GM13976 (cell line): Measurements from ENCODE around the gene SACS.

Experiments
- DNase-seq: peaks from one replicate; pipeline ENCODE4 v3.0.0; 2012; ENCODE audit warnings: low spot score
- in situ Hi-C: fragments of 300-500 bp; cut with MboI; formaldehyde crosslinking; loops from one replicate; pipeline ENCODE4 v1.12.0; 2022; ENCODE audit warnings: low sequenced_read_pairs, mixed read lengths, inconsistent platforms; ENCODE audit not compliant: unreplicated experiment
- TF ChIP-seq, protein P1 (sequence below): IDR thresholded peaks from 2 replicates; pipeline ENCODE4 v1.5.1; 2012; ENCODE audit warnings: borderline replicate concordance, mild to moderate bottlenecking; ENCODE audit not compliant: insufficient read depth; ENCODE audit errors: extremely low read depth, missing control alignments, control extremely low read depth

The SACS gene

DNA sequence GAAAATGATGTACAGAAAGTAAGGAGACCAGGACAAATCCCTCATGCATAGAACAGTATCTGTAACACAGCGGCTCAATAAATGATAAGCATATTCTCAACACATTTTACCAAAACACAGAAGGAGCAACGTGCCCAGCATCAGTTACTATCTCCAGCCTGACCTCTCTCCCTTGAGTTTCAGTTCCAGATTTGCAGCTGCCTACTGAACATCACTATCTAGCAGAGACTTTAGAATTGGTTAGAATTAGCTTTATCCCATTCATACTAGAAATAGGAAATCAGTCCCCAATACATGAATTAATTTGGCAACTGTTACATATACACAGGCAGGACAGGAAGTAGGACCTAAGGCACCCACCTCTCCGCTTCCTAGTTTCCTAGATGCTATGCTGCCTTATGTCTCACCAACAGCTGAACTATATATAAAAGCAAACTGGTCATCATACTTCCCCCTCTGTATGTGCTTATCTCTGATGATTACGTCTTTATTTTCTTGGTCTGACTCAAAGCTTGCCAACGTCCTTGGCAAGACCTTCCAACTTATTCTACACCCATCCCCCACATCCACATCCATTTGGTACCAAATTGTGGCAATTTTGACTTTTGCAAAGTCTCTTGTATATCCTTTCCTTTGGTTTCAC lies 61.1 kb downstream of the SACS start:
- TF ChIP-seq, protein P1, sequence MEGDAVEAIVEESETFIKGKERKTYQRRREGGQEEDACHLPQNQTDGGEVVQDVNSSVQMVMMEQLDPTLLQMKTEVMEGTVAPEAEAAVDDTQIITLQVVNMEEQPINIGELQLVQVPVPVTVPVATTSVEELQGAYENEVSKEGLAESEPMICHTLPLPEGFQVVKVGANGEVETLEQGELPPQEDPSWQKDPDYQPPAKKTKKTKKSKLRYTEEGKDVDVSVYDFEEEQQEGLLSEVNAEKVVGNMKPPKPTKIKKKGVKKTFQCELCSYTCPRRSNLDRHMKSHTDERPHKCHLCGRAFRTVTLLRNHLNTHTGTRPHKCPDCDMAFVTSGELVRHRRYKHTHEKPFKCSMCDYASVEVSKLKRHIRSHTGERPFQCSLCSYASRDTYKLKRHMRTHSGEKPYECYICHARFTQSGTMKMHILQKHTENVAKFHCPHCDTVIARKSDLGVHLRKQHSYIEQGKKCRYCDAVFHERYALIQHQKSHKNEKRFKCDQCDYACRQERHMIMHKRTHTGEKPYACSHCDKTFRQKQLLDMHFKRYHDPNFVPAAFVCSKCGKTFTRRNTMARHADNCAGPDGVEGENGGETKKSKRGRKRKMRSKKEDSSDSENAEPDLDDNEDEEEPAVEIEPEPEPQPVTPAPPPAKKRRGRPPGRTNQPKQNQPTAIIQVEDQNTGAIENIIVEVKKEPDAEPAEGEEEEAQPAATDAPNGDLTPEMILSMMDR = no peak
- in situ Hi-C loops = no loop called here
- no peak for DNase-seq

DNA sequence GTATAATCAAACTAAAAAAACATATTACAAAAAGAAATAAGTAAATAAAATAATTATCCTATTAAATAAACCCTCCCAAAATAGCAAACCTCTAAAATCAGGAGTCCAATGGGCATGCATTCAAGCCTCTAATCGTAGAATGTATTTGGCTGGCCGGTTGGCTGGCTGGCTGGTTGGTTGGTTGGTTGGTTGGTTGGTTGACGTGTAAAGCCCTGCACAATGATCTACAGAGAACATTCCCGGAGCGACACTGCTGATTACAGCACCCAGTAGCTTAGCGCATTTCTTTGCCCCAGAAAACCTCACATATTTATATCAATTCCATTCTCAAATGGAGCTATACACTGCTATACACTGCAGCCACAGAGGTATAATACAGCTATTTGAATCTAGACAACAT lies 65.6 kb downstream of the SACS start:
- in situ Hi-C loops = no loop called here
- no peak for DNase-seq
- TF ChIP-seq, protein P1 = no peak

DNA sequence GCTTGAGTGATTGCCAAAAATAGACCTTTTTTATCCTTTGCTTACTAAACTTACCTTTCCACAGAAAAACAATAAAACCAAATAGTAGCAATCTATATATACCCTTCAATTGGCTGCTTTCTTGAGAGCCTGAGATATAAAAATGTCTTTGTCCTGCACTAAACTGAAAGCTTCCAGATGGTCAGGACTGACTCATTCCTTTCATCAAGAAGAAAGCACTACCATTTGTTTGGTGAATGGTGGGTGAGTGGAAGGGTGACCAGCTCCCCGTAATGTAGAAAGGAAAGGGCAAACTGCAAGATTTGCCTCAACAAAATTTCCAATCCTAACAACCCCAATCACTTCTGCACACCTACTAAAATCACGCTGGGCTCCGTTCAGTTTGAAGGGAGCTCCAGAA lies 67.8 kb downstream of the SACS start:
- in situ Hi-C loops = no loop called here
- TF ChIP-seq, protein P1 = no peak
- DNase-seq = no peak

DNA sequence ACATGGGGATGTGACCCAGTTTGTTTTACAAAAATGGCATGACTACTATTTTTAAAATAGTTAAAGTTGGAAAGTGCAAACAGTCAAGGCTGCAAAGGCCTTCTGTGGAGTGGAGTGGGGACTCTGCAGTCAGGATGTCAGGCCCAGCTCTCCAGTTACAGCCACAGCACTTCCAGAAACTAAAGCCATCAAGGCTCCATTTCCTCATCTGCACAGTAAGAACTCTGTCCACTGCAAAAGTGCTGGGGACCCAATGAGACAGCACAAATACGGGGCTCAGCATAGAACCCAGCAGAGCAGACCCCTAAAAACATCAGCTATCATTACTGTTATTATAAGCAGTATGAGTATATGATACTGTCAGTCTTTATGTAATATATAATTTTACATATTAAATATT lies 73.6 kb downstream of the SACS start:
- TF ChIP-seq, protein P1 = no peak
- in situ Hi-C loops = no loop called here
- DNase-seq = no peak

DNA sequence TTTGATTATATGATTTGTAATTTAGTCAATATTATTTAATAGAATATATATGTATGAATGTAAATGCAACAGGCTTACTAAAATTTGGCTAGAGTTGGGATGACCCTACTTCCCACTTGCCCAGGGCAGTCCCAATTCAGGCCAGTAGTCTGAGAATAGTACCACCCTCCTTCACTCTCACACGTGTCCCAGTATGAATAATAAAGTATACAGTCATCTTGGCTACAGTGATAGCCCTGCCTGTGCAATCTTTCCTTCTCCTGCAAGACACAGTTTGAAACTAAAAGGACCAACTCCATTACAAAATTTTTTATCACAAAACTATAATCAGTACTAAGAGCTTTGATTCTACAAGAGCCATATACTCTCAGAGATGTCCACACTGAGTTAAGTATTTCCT lies 76.2 kb downstream of the SACS start:
- in situ Hi-C loops = no loop called here
- no peak for DNase-seq
- TF ChIP-seq, protein P1 = no peak

DNA sequence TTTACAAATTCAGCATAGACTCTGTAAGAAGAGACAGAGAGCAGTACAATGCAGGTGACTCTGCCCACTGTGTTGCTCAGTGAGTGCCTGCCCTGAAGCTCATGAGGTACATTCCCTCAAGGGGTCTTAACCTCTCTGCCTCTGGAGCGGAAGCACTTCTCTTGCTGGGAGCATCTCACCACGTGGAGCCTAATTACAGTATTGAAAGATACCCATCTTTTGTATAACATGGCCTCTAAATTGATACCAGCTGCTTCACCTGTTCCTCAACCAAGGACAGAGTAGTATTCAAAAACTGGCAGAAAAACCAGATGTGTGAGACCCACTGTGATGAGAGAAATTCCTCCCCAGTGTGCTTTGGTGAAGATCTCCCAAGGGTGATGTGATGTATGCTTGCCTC lies 77.1 kb downstream of the SACS start:
- TF ChIP-seq, protein P1 = no peak
- no peak for DNase-seq
- in situ Hi-C loops = no loop called here
